Metanephros (tissue), 1 donor: ENCODE results near the gene LYPD1. TPM values are rescaled to one million over a fixed set of nuclear protein-coding genes. Genes with fewer than 3 reads are reported as not detected.

Source experiments
- total RNA-seq: library from RNA; depleted of rRNA; stranded (reverse); fragments of >200 nt; gene quantifications from one replicate; pipeline ENCODE4 v1.2.3, GENCODE V29; 2014

The LYPD1 gene
- 57.0 TPM for total RNA-seq

GRCh38 chr2:132669908-132670495, at the start of gene LYPD1:
LYPD1 (minus strand) TSS chr2:132670205; CDS start chr2:132669932, 273 bp downstream.

